ENCODE measurements around the gene GTF2IRD1. TPM values are rescaled to one million over a fixed set of nuclear protein-coding genes. Genes with fewer than 3 reads are reported as not detected.

Gene GTF2IRD1
- total and polyA plus RNA-seq, 2 experiments from 2014 or later = 28.7 to 37.1 TPM

GRCh38 chr7:74498996-74499834 lies 45.5 kb downstream of the GTF2IRD1 start:
- no peak for TF ChIP-seq REST (IDR thresholded peaks at IDR 0.05; ENCODE audit: unreplicated experiment)
- TF ChIP-seq CREB1 (CRISPR knock-in tag; IDR thresholded peaks at IDR 0.05; ENCODE audit: low read depth) = no peak
- TF ChIP-seq, protein P1, sequence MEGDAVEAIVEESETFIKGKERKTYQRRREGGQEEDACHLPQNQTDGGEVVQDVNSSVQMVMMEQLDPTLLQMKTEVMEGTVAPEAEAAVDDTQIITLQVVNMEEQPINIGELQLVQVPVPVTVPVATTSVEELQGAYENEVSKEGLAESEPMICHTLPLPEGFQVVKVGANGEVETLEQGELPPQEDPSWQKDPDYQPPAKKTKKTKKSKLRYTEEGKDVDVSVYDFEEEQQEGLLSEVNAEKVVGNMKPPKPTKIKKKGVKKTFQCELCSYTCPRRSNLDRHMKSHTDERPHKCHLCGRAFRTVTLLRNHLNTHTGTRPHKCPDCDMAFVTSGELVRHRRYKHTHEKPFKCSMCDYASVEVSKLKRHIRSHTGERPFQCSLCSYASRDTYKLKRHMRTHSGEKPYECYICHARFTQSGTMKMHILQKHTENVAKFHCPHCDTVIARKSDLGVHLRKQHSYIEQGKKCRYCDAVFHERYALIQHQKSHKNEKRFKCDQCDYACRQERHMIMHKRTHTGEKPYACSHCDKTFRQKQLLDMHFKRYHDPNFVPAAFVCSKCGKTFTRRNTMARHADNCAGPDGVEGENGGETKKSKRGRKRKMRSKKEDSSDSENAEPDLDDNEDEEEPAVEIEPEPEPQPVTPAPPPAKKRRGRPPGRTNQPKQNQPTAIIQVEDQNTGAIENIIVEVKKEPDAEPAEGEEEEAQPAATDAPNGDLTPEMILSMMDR (conservative IDR thresholded peaks at IDR 0.05; ENCODE audit: low read depth in 2 of 2) = no peak
- TF ChIP-seq ZNF331 (CRISPR knock-in tag; IDR thresholded peaks at IDR 0.05; ENCODE audit: low read depth) = no peak
- TF ChIP-seq, protein P2, sequence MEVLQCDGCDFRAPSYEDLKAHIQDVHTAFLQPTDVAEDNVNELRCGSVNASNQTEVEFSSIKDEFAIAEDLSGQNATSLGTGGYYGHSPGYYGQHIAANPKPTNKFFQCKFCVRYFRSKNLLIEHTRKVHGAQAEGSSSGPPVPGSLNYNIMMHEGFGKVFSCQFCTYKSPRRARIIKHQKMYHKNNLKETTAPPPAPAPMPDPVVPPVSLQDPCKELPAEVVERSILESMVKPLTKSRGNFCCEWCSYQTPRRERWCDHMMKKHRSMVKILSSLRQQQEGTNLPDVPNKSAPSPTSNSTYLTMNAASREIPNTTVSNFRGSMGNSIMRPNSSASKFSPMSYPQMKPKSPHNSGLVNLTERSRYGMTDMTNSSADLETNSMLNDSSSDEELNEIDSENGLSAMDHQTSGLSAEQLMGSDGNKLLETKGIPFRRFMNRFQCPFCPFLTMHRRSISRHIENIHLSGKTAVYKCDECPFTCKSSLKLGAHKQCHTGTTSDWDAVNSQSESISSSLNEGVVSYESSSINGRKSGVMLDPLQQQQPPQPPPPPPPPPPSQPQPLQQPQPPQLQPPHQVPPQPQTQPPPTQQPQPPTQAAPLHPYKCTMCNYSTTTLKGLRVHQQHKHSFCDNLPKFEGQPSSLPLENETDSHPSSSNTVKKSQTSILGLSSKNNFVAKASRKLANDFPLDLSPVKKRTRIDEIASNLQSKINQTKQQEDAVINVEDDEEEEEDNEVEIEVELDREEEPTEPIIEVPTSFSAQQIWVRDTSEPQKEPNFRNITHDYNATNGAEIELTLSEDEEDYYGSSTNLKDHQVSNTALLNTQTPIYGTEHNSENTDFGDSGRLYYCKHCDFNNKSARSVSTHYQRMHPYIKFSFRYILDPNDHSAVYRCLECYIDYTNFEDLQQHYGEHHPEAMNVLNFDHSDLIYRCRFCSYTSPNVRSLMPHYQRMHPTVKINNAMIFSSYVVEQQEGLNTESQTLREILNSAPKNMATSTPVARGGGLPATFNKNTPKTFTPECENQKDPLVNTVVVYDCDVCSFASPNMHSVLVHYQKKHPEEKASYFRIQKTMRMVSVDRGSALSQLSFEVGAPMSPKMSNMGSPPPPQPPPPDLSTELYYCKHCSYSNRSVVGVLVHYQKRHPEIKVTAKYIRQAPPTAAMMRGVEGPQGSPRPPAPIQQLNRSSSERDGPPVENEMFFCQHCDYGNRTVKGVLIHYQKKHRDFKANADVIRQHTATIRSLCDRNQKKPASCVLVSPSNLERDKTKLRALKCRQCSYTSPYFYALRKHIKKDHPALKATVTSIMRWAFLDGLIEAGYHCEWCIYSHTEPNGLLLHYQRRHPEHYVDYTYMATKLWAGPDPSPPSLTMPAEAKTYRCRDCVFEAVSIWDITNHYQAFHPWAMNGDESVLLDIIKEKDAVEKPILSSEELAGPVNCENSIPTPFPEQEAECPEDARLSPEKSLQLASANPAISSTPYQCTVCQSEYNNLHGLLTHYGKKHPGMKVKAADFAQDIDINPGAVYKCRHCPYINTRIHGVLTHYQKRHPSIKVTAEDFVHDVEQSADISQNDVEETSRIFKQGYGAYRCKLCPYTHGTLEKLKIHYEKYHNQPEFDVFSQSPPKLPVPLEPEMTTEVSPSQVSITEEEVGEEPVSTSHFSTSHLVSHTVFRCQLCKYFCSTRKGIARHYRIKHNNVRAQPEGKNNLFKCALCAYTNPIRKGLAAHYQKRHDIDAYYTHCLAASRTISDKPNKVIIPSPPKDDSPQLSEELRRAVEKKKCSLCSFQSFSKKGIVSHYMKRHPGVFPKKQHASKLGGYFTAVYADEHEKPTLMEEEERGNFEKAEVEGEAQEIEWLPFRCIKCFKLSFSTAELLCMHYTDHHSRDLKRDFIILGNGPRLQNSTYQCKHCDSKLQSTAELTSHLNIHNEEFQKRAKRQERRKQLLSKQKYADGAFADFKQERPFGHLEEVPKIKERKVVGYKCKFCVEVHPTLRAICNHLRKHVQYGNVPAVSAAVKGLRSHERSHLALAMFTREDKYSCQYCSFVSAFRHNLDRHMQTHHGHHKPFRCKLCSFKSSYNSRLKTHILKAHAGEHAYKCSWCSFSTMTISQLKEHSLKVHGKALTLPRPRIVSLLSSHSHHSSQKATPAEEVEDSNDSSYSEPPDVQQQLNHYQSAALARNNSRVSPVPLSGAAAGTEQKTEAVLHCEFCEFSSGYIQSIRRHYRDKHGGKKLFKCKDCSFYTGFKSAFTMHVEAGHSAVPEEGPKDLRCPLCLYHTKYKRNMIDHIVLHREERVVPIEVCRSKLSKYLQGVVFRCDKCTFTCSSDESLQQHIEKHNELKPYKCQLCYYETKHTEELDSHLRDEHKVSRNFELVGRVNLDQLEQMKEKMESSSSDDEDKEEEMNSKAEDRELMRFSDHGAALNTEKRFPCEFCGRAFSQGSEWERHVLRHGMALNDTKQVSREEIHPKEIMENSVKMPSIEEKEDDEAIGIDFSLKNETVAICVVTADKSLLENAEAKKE (CRISPR knock-in tag; IDR thresholded peaks at IDR 0.05) = no peak
- no peak for TF ChIP-seq NANOG (IDR thresholded peaks at IDR 0.05; ENCODE audit: borderline replicate concordance)
- no peak for TF ChIP-seq POLR2AphosphoS5 (IDR thresholded peaks at IDR 0.05; ENCODE audit: low read depth)
- no peaks in the 10 kb centered on the region for H3K36me3 ChIP-seq (ENCODE audit: insufficient read depth)
- H3K27me3 Mint-ChIP-seq (ENCODE audit: insufficient read depth, low read depth, poor library complexity) = peaks cover 11% of the 10 kb centered on the region
- H3K4me3 Mint-ChIP-seq = no peak overlapping the region
- H3K9me3 Mint-ChIP-seq = no peaks in the 10 kb centered on the region
- no peak overlapping the region for H3K4me2 ChIP-seq
- peaks cover 10% of the 10 kb centered on the region for H3K4me1 Mint-ChIP-seq
- H3K9me2 ChIP-seq (ENCODE audit: insufficient read depth) = no peaks in the 10 kb centered on the region; the same call in 1 of the 2 replicates
- H3K36me3 Mint-ChIP-seq (ENCODE audit: low read depth) = peaks cover 12% of the 10 kb centered on the region
- H3K27me3 ChIP-seq (ENCODE audit: insufficient read depth) = no peaks in the 10 kb centered on the region
- H3K27ac ChIP-seq (ENCODE audit: low read depth) = no peak overlapping the region
- DNase-seq (ENCODE audit: low spot score) (no peak), ATAC-seq (no peak; the same call in 2 of the 3 replicates)
- no peak overlapping the region for H2AFZ ChIP-seq
- peaks cover 15% of the 10 kb centered on the region; the same call in 1 of the 2 replicates for H3F3A ChIP-seq (replicated peaks; ENCODE audit: low read depth)
- peaks cover 4% of the 10 kb centered on the region; the same call in 1 of the 2 replicates for H3K4me1 ChIP-seq (ENCODE audit: insufficient read depth)
- peaks cover 46% of the 10 kb centered on the region for H3K79me2 ChIP-seq (replicated peaks; ENCODE audit: insufficient read depth)
- H4K20me1 ChIP-seq (replicated peaks; ENCODE audit: insufficient read depth) = peaks cover 10% of the 10 kb centered on the region; the same call in 1 of the 2 replicates
- no peak overlapping the region for H3K4me3 ChIP-seq
- peak overlapping the region; percentile 48; the same call in 1 of the 2 replicates for H3K27ac Mint-ChIP-seq
